Natural killer cell (primary cell): ENCODE results near the gene ESYT2. TPM values are rescaled to one million over a fixed set of nuclear protein-coding genes. Genes with fewer than 3 reads are reported as not detected.

Source experiments
- ATAC-seq, 3 donors: fragments of 150-1000 bp in 2 of 3; fragments of 200-7000 bp in 1 of 3; cut with Tn5 transposase; 1 replicate in 1 of 3; 2 replicates in 2 of 3; pipeline ENCODE4 v1.10.0; 2021; ENCODE audit warnings: mild to moderate bottlenecking in 2 of 3, moderate library complexity in 2 of 3
- DNase-seq, 2 donors: peaks; one replicate each; pipeline versions ENCODE4 v3.0.0 to v3.0.0-alpha.2; 2013 to 2021; ENCODE audit warnings: mixed read lengths in 1 of 2
- H3K27ac ChIP-seq: one replicate; pipeline ENCODE4 v1.5.1; 2013; ENCODE audit warnings: mild to moderate bottlenecking, low read length
- H3K27me3 ChIP-seq: one replicate; pipeline ENCODE4 v1.6.1; 2013; ENCODE audit warnings: low read length; ENCODE audit not compliant: control insufficient read depth, insufficient read depth
- H3K36me3 ChIP-seq: one replicate; pipeline ENCODE4 v1.6.1; 2013; ENCODE audit warnings: low read length; ENCODE audit not compliant: control insufficient read depth, insufficient read depth
- H3K4me1 ChIP-seq: one replicate; pipeline ENCODE4 v1.6.1; 2013; ENCODE audit warnings: low read length; ENCODE audit not compliant: control insufficient read depth, insufficient read depth
- H3K4me3 ChIP-seq: one replicate; pipeline ENCODE4 v1.5.1; 2013; ENCODE audit warnings: low read length
- H3K9me3 ChIP-seq: one replicate; pipeline ENCODE4 v1.6.1; 2013; ENCODE audit warnings: low read length; ENCODE audit not compliant: control insufficient read depth, insufficient read depth
- H3K27ac Mint-ChIP-seq, 2 donors: one replicate each; pipeline ENCODE4 v1.8.0; 2022; ENCODE audit warnings: mild to moderate bottlenecking in 2 of 2, mixed read lengths in 2 of 2, moderate library complexity in 1 of 2
- H3K27me3 Mint-ChIP-seq, 2 donors: one replicate each; pipeline ENCODE4 v1.8.0; 2022; ENCODE audit warnings: low read depth in 2 of 2, mixed read lengths in 2 of 2
- H3K36me3 Mint-ChIP-seq: one replicate; pipeline ENCODE4 v1.8.0; 2022; ENCODE audit warnings: mixed read lengths
- H3K4me1 Mint-ChIP-seq, 2 donors: one replicate each; pipeline ENCODE4 v1.8.0; 2022; ENCODE audit warnings: mixed read lengths in 2 of 2
- H3K4me3 Mint-ChIP-seq: one replicate; pipeline ENCODE4 v1.8.0; 2022; ENCODE audit warnings: mild to moderate bottlenecking, moderate library complexity, mixed read lengths
- H3K9me3 Mint-ChIP-seq, 2 donors: one replicate each; pipeline ENCODE4 v1.8.0; 2022; ENCODE audit warnings: mixed read lengths in 2 of 2
- WGBS: methylation state at CpG from one replicate; pipeline ENCODE4 v1.1.7; 2013; ENCODE audit warnings: missing lambda C conversion rate; ENCODE audit not compliant: insufficient coverage; 5-methylcytosine and 5-hydroxymethylcytosine counted together
- intact Hi-C: fragments of 100-400 bp; cut with micrococcal nuclease; formaldehyde crosslinking; loops from one replicate; pipeline ENCODE4 v1.14.2; 2022
- total RNA-seq, 4 donors: library from RNA; stranded (reverse); fragments of 120-200 nt in 1 of 4; gene quantifications; one replicate each; pipeline versions ENCODE4 v1.2.3 to v1.2.4, GENCODE V29; 2013 to 2022
- TF ChIP-seq, protein P1 (sequence below): fragments of 200-600 bp; IDR thresholded peaks from one replicate; pipeline ENCODE4 v1.8.0; 2022; ENCODE audit warnings: antibody characterized with exemption

ESYT2 gene
- total RNA-seq, 3 donors from 2014 or later (not counting 1 experiment from before 2014, with no cell fraction given): 137 to 163 (median 160) TPM

DNA sequence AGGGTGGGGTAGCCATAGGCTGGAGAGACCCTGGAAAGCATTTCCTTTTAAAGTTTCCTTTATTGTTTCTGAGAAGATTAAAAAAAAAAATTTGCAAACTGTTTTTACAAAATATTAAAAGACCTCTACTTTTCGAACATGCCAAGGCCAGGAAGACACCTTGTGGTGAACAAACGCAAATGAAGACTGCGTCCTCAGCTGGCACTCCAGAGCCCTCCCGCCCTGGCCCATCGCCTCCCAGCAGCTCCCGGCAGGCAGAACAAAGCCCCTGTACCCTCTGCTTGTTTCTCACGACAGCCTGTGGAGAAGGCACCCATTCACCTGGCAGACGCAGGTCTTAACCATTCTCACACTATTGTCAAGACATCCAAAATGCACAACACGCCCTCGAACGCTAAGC, 56.4 kb downstream of the ESYT2 start:
- no peak overlapping the region for H3K27ac ChIP-seq
- peaks cover 19 to 36% of the 10 kb centered on the region in 2 donors for H3K4me1 Mint-ChIP-seq
- WGBS: 94% methylated on average over 11 of the region's 11 CpGs
- peaks cover 26% of the 10 kb centered on the region for H3K36me3 ChIP-seq
- no peaks in the 10 kb centered on the region for H3K9me3 Mint-ChIP-seq
- H3K27ac Mint-ChIP-seq: peak overlapping the region in 1 of 2 donors; percentile 54
- H3K4me3 ChIP-seq: no peak overlapping the region
- H3K36me3 Mint-ChIP-seq: no peaks in the 10 kb centered on the region
- ATAC-seq (no peak), DNase-seq (no peak)
- H3K27me3 ChIP-seq: no peaks in the 10 kb centered on the region
- H3K27me3 Mint-ChIP-seq: no peaks in the 10 kb centered on the region
- H3K4me3 Mint-ChIP-seq: no peak overlapping the region
- intact Hi-C loops: no loop called here
- TF ChIP-seq, protein P1, sequence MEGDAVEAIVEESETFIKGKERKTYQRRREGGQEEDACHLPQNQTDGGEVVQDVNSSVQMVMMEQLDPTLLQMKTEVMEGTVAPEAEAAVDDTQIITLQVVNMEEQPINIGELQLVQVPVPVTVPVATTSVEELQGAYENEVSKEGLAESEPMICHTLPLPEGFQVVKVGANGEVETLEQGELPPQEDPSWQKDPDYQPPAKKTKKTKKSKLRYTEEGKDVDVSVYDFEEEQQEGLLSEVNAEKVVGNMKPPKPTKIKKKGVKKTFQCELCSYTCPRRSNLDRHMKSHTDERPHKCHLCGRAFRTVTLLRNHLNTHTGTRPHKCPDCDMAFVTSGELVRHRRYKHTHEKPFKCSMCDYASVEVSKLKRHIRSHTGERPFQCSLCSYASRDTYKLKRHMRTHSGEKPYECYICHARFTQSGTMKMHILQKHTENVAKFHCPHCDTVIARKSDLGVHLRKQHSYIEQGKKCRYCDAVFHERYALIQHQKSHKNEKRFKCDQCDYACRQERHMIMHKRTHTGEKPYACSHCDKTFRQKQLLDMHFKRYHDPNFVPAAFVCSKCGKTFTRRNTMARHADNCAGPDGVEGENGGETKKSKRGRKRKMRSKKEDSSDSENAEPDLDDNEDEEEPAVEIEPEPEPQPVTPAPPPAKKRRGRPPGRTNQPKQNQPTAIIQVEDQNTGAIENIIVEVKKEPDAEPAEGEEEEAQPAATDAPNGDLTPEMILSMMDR: no peak
- no peaks in the 10 kb centered on the region for H3K4me1 ChIP-seq
- no peaks in the 10 kb centered on the region for H3K9me3 ChIP-seq

DNA sequence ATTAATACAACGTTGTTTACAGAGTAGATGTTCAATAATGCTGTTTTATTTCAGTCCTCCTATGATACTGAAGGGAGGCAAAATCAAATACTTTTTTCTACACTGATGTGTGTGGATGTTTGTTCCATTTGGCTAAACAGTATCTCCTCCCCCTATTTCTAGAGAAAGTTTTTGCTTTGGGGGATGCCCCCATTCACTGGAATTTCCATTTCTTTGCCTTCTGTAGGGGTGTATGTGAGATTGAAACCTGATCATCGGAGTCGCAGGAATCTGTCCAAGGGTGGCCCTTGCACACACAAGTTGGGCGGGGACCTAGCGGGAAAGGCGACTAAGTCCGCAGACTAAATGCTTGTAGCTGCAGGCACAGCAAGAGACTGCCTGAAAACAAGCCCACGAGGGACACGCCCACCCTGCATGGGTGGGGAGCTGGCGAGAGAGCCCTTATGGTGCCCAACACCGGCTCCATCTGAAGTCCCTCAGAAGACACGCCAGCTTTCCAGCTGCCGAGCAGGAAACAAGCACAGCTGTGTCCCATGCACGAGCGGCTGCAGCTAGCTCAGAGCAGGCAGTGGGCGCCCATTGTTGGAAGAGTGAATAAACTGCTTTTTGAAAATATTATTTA, 58.0 kb downstream of the ESYT2 start:
- no peak for ATAC-seq
- DNase-seq: no peak
- no peaks in the 10 kb centered on the region for H3K27me3 ChIP-seq
- H3K4me3 ChIP-seq: no peak overlapping the region
- H3K27me3 Mint-ChIP-seq: no peaks in the 10 kb centered on the region
- TF ChIP-seq, protein P1: no peak
- WGBS: 95% methylated on average over 15 of the region's 16 CpGs
- H3K4me1 Mint-ChIP-seq: peaks cover 13 to 21% of the 10 kb centered on the region in 2 donors
- intact Hi-C loops: no loop called here
- H3K36me3 Mint-ChIP-seq: no peaks in the 10 kb centered on the region
- H3K4me3 Mint-ChIP-seq: no peak overlapping the region
- H3K27ac ChIP-seq: no peak overlapping the region
- peaks cover 37% of the 10 kb centered on the region for H3K36me3 ChIP-seq
- no peaks in the 10 kb centered on the region for H3K4me1 ChIP-seq
- no peaks in the 10 kb centered on the region for H3K9me3 Mint-ChIP-seq
- H3K27ac Mint-ChIP-seq: no peak overlapping the region
- H3K9me3 ChIP-seq: no peaks in the 10 kb centered on the region

DNA sequence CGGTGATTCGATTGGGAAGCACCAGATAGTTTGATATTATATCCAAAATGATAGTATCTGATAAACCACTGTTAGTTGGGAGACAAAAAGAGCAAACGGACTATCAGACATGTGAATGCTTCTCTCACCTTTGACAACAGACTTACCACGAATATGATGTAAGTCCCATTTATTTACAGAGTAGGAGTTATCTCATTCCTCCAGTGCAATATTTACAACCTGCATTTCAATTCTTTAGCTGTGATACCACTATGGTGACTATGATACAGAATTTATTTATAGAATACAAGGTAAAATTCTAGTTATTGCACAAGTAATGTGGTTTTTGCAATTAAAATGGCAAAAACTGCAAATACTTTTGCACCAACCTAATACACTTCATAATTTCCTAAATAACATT, 61.6 kb downstream of the ESYT2 start:
- Histone ChIP-seq H3K9me3 (no peaks in the 10 kb centered on the region), H3K27ac (no peak overlapping the region), H3K27me3 (no peaks in the 10 kb centered on the region), H3K4me3 (no peak overlapping the region), H3K36me3 (peaks cover 55% of the 10 kb centered on the region), H3K4me1 (no peaks in the 10 kb centered on the region)
- H3K27ac Mint-ChIP-seq: peak overlapping the region in 1 of 2 donors; percentile 63
- peaks cover 14% of the 10 kb centered on the region for H3K36me3 Mint-ChIP-seq
- intact Hi-C loops: no loop called here
- TF ChIP-seq, protein P1: no peak
- 100% methylated on average over 3 of the region's 4 CpGs for WGBS
- no peak for ATAC-seq
- H3K27me3 Mint-ChIP-seq: no peaks in the 10 kb centered on the region
- no peaks in the 10 kb centered on the region for H3K9me3 Mint-ChIP-seq
- no peak overlapping the region for H3K4me3 Mint-ChIP-seq
- no peak for DNase-seq
- peaks cover 6 to 12% of the 10 kb centered on the region in 2 donors for H3K4me1 Mint-ChIP-seq
